Endothelial cell of umbilical vein (primary cell): Measurements from ENCODE around the gene LYPLAL1.

Experiments
- CTCF ChIP-seq, 2 donors: IDR thresholded peaks; 1 replicate in 1 of 2; 2 replicates in 1 of 2; pipeline ENCODE4 v1.5.1; 2011; ENCODE audit warnings: low read length in 2 of 2, mild to moderate bottlenecking in 2 of 2, moderate library complexity in 2 of 2, control low read depth in 1 of 2, inconsistent platforms in 1 of 2, low read depth in 1 of 2; ENCODE audit not compliant: insufficient read depth in 1 of 2; ENCODE audit errors: extremely low read depth in 1 of 2
- EZH2 ChIP-seq: IDR thresholded peaks from 2 replicates; pipeline ENCODE4 v1.6.1; 2012; ENCODE audit warnings: borderline replicate concordance, low read depth, mild to moderate bottlenecking, moderate library complexity, low read length, inconsistent platforms; ENCODE audit not compliant: severe bottlenecking
- FOS ChIP-seq: IDR thresholded peaks from 2 replicates; pipeline ENCODE4 v1.6.1; 2011; ENCODE audit warnings: mild to moderate bottlenecking, low read length, moderate library complexity, borderline replicate concordance; ENCODE audit not compliant: insufficient read depth
- GATA2 ChIP-seq: IDR thresholded peaks from 2 replicates; pipeline ENCODE4 v1.7.0; 2011; ENCODE audit warnings: low read depth, mild to moderate bottlenecking, moderate library complexity, mixed read lengths, low read length; ENCODE audit not compliant: insufficient read length, insufficient read depth
- JUN ChIP-seq: IDR thresholded peaks from 2 replicates; pipeline ENCODE4 v1.6.1; 2011; ENCODE audit warnings: borderline replicate concordance, low read depth; ENCODE audit not compliant: insufficient read length, insufficient read depth
- MAX ChIP-seq: IDR thresholded peaks from 2 replicates; pipeline ENCODE4 v1.6.1; 2011; ENCODE audit not compliant: insufficient read depth, insufficient read length
- MYC ChIP-seq: IDR thresholded peaks from one replicate; pipeline ENCODE4 v1.6.1; 2011; ENCODE audit warnings: mild to moderate bottlenecking, low read depth, low read length
- POLR2A ChIP-seq: IDR thresholded peaks from 2 replicates; pipeline ENCODE4 v1.6.1; 2012; ENCODE audit warnings: low read depth, mild to moderate bottlenecking, control low read depth, low read length
- POLR2AphosphoS5 ChIP-seq: IDR thresholded peaks from 2 replicates; pipeline ENCODE4 v1.6.1; 2012; ENCODE audit warnings: low read depth, mild to moderate bottlenecking, control low read depth, low read length, moderate library complexity; ENCODE audit not compliant: insufficient read depth

- no peak for TF ChIP-seq CTCF (IDR thresholded peaks at IDR 0.05; ENCODE audit: extremely low read depth in 1 of 2, insufficient read depth in 1 of 2, low read depth in 1 of 2, low read length in 2 of 2)
- TF ChIP-seq EZH2 = no peak
- no peak for TF ChIP-seq POLR2A
- TF ChIP-seq FOS = no peak
- peak; percentile 8 for TF ChIP-seq JUN
- no peak for TF ChIP-seq POLR2AphosphoS5
- TF ChIP-seq MAX = no peak
- no peak for TF ChIP-seq MYC
- no peak for TF ChIP-seq GATA2
These were observed 14.7 kb downstream of the LYPLAL1 start for GRCh38 chr1:219188331-219188803.
